NAMALWA (cell line): ENCODE data around the gene CHCHD4.

ENCODE experiments used
- DNase-seq: peaks from one replicate; pipeline ENCODE4 v3.0.0-alpha.2; 2015; ENCODE audit warnings: low spot score

Gene CHCHD4

GRCh38 chr3:14150078-14150477 is 25.4 kb upstream of the CHCHD4 start:
- no peak for DNase-seq

GRCh38 chr3:14148041-14148985 is 23.6 kb upstream of the CHCHD4 start:
- DNase-seq, result no peak

DNA sequence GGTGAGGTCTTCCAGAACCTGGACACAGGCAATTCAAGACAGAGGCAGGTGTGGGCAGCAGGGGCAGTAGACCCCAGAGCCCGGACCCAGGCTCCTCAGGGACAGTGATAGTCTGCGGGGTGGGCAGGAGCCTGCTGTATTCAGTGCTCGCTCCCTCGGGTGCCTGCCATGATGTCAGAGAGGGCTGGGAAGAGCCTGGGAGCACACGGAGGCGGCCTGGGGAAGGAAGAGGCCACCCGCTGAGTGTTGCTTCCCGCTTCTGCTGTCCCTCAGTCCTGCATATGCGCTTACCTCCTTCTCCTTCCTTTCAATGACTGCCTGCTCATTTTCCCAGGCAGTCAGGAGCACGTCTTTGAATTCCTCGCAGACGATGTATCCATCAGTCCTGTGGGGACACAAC is 22.9 kb upstream of the CHCHD4 start:
- no peak for DNase-seq

DNA sequence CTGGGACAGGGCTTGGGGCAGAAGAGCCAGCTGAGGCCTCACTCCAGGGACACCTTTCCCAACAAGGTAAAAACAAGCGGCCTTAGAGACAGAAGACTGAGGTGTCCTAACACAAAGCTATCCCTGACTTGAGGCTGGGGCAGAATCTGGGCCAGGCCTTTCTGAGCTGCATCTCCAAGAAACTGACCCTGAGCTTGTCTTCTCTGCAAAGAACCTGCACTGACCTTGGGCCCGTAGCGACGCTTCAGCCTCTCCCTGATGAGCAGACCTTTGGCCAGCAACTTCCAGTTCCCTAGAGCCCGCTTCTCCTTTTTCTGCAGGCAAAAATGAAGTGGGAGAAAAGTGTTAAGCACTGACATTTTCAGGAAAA is 22.4 kb upstream of the CHCHD4 start:
- DNase-seq, result no peak

- no peak for DNase-seq
Observed at GRCh38 chr3:14146381-14147065, 21.9 kb upstream of the CHCHD4 start.

DNA sequence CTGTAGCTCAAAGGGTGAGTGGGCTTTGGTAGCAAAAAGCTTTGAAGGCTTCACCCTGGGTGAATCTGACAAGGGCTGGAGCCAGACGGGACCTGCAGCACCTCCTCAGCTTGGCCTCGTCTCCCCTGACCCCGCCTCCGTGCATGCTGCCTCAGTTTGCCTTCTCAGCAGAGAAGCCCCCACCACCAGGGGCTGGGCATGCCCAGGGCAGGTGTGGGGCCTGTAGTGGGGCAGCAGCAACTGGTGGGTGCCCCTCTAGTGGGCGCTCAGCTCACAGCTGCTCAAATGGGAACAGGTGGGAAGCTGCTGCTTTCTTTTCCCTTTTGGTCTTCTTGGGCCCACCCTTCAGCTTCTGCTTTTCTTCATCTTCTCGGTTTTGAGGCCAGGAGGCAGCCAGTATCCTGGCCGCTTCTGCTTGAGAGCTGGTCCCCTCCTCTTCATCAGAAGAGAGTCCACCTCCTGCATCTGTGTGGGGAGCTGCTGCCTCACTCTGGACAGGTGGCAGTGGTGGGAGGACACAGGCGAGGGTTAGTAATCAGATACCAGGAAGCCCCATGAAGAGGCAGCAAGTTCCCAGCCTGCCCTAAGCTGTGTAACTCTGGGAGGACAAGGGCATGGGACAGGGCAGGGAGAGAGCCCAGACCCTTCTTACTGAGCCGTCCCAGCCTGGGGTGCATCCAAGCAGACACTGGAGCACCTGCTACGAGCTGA is 21.2 kb upstream of the CHCHD4 start:
- DNase-seq, result no peak

- DNase-seq, result no peak
Observed at GRCh38 chr3:14145236-14145635, 20.6 kb upstream of the CHCHD4 start.

- peak; percentile 92 for DNase-seq
Observed at GRCh38 chr3:14144423-14145075, 19.9 kb upstream of the CHCHD4 start.

DNA sequence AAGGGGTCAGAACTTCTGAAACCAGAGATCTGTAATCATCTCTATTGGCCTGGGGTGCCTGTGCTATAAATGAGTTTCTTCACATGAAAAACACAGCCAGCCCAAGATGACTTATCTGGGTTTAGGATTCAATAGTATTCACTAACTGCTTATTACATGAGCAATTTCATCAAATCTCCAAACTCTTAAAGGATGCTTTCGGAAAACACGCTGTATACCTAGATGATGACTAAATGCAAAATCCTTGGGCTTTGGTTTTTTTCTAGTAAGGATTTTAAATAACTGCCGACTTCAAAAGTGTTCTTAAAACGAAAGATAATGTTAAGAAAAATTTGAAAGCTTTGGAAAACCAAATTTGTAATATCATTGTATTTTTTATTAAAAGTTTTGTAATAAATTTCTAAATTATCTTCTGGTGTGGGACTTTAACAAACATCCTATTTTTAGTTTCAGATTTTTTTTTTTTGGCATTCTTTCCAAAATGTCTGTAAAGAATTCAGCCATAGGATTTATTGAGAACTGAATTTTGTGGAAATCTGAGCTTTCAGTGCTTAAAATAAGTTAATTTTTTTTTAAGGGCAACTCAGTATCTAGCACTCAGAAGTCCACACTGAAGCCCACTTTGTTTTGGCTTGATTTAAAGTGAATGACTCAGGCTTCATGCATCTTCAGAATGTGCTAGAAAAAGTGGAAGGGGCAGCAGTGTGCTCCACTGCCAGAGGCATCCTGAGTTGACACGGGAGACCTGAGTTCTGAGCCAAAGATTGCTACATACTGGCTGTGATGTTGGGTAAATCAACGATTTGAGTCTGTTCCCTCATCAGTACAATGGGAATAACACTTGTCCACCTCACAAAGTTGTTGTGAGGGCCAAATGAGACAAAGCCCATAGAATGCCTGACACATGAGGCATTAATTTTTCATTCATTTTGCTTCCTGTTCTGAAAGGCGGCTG is 18.9 kb upstream of the CHCHD4 start:
- DNase-seq, result no peak

- no peak for DNase-seq
Observed at GRCh38 chr3:14142567-14143270, 18.0 kb upstream of the CHCHD4 start.

- DNase-seq, result no peak
Observed at GRCh38 chr3:14141602-14142341, 17.1 kb upstream of the CHCHD4 start.

GRCh38 chr3:14141144-14141543 is 16.5 kb upstream of the CHCHD4 start:
- DNase-seq, result no peak

DNA sequence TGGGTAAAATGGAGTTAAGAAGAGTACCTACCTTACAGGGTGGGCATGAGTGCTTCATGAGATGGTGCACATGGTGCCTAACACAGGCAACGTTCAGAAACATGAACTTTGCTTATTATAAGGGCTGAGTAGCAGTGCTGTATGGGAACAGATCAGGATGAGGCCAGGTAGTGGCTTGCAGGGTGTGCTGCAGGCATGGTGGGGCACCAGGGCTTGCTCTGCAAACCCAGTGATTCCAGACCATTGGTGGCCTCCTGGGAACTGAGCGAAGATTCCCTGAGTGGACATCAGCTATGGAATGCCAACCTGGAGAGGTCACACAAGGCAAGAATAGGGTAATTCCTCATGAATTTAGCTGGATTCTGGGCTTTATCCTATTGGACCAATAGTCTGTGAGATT is 16.0 kb upstream of the CHCHD4 start:
- DNase-seq, result no peak

DNA sequence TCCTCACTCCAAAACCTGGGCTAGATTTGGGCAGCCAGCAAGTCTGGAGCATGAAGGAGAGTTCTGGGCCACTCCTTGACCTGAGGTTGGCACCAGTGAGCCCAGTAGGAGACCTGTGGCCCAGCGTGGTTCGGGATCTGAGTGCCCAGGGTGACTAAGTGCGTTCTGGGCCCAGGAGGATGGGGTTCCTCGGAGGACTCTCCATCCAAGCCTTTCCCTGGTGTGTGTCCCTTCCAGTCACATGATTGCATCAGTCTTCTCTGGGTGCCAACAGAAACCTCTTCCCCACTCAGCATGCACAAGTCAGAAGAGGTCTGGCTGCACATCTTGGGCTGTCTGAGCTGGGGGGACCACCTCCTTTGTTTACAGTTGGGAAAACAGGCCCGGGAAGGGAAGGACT is 15.1 kb upstream of the CHCHD4 start:
- no peak for DNase-seq

DNA sequence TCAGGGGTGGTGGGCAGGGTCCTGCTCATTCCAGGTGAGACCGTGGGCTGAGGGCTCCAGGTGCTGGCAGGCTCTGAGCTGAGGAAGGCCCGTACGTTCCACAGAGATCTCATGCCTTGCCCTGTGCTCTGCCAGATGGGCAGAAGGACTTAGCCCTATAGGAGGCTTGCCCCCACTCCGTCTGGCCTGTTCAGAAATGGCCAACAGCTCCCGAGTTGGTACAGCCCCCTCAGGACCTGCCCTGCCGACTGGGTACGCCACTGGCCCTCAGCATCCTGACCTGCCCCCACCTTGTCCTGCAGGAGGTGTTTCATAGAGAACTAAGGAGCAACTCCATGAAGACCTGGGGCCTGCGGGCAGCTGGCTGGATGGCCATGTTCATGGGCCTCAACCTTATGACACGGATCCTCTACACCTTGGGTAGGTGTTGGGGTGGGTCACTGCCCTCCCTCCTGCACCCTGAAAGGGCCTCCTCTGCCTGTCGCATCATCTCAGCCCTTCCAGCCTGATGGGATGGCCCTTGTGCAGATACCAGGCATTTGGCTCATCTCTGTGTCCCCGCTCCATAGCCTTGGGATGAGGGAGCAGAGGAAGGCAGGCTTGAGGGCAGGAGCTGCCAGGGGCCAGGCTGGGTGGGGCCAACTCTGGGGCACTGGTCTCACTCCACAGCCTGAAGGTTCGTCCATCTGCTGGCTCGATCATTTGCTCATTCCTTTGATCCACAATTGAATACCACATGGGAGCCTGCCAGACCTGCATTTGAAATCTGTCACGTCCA is 14.4 kb upstream of the CHCHD4 start:
- DNase-seq, result no peak

DNA sequence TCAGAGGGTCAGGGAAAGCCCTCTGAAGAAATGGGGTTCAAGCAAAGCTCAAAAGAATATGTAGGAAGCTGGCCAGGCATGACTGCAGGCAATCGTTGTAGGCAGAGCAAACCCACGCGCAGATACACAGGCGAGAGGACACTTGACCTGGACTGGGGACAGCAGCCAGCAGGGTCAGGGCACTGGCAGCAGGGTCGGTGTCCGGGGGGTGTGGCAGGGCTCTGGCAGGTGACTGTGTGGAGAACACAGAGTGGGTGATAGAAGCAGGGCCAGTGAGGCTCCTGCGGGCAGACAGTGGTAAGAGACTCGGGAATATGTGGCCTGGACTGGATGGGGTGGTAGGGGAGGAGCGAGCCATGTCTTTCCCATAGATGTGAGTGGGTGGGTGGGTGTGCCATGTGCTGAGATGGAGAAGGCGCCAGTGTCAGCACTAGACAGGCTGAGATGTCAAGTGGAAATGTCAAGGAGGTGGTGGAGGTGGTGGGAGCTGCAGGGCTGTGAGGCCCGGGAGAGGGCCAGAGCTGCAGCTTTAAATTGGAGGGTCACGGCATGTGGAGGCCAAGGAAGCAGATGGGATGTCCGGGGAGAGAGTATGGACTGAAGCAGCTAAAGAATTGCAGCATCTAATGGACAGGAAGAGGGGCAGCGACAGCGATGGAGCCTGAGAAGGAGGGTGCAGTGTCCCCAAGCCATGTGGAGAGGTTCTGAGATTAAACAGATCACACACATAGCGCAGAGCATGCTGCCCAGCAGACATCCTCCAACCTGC is 13.6 kb upstream of the CHCHD4 start:
- DNase-seq, result no peak

GRCh38 chr3:14137445-14137844 is 12.8 kb upstream of the CHCHD4 start:
- no peak for DNase-seq

- DNase-seq, result no peak
Observed at GRCh38 chr3:14137004-14137403, 12.3 kb upstream of the CHCHD4 start.
